MM.1S (cell line): Measurements from ENCODE around the gene EFCAB5.

Experiments used
- EZH2 ChIP-seq: fragments of 300-600 bp; sonication (generic); optimal IDR thresholded peaks from 2 replicates; pipeline ENCODE3; 2017; ENCODE audit warnings: low read depth, mild to moderate bottlenecking, antibody characterized with exemption, low read length, mixed read lengths
- TF ChIP-seq, protein P1 (sequence below): fragments of 300-600 bp; sonication (generic); IDR thresholded peaks from 2 replicates; pipeline ENCODE4 v1.5.1; 2016; ENCODE audit warnings: antibody characterized with exemption, low read length, mixed read lengths

DNA sequence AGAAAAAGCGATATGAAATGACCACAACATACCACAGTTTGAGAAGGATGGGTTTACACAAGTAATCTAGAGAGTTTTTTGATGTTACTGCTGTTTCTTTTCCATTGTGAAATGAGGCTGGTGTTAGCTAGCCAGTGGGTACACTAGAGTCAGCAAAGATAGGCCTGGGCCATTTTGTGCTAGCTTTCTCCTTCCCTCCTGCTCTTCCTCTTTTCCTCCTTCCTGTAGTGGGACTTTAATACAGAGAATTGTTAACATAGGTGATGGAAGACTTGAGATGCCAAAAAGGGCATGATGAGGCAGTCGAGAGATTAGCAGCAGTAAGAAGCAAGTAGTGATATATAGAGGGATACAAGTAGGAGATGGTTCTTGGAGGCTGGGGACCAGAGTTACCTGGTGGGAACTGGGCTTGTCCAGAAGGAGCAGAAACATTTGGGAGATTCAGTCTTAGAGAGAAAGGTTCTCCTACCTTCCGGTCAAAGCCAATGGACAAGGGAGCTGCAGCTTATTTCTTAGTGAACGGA, 182.9 kb downstream of the EFCAB5 start:
- TF ChIP-seq, protein P1, sequence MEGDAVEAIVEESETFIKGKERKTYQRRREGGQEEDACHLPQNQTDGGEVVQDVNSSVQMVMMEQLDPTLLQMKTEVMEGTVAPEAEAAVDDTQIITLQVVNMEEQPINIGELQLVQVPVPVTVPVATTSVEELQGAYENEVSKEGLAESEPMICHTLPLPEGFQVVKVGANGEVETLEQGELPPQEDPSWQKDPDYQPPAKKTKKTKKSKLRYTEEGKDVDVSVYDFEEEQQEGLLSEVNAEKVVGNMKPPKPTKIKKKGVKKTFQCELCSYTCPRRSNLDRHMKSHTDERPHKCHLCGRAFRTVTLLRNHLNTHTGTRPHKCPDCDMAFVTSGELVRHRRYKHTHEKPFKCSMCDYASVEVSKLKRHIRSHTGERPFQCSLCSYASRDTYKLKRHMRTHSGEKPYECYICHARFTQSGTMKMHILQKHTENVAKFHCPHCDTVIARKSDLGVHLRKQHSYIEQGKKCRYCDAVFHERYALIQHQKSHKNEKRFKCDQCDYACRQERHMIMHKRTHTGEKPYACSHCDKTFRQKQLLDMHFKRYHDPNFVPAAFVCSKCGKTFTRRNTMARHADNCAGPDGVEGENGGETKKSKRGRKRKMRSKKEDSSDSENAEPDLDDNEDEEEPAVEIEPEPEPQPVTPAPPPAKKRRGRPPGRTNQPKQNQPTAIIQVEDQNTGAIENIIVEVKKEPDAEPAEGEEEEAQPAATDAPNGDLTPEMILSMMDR, result no peak
- no peak for TF ChIP-seq EZH2
